ENCODE results near the gene LRRC9.

Gene LRRC9

GRCh38 chr14:60106339-60106738 is 186.4 kb downstream of the LRRC9 start:
- DNase-seq (ENCODE audit: low read depth in 1 of 2, low spot score in 1 of 2): no peak

DNA sequence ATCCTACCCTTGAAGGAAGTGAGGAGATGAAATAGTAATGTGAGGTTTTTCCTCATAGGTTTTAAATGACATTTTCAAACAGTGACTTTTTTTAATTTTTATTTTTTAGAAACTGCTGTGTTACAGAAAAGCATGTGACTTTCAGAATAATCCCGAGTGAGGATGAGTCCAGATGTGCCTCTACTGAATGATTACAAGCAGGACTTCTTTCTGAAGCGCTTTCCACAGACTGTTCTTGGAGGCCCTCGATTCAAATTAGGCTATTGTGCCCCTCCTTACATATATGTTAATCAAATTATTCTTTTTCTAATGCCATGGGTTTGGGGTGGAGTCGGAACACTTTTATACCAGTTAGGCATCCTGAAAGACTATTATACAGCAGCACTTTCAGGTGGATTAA is 187.5 kb downstream of the LRRC9 start:
- DNase-seq (ENCODE audit: low read depth in 1 of 2, low spot score in 1 of 2): no peak

DNA sequence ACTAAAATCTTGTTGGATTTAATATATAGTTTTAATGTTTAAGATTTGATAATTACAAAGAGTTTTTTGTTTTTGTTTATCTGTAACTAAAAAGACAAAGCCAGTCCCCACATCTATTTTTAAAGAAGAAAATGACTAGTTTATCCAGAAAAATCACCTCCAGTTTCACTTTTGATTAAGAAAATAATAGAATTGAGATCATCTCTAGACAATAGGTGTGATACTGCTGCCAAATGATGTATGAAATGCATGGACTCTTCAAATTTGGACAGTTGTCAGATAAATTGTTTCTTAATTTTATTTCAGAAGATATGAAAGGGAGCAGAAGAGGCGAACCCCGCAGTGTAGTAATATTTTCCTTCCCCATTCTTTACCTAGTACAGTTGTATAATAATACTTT is 191.8 kb downstream of the LRRC9 start:
- DNase-seq (ENCODE audit: low read depth in 1 of 2, low spot score in 1 of 2): no peak

Measured in activated CD4-positive, alpha-beta T cell treated with anti-CD3 and anti-CD28 coated beads, Interleukin-2, amount 50 U/mL, for 24 hours (primary cell).